ENCODE measurements around the gene TAOK1. TPM values are rescaled to one million over a fixed set of nuclear protein-coding genes. Genes with fewer than 3 reads are reported as not detected.
A peak's percentile ranks its signal among the peaks of the same experiment; 100 is the strongest.

Gene TAOK1
- total RNA-seq, 1 experiment from 2014 or later: 56.3 TPM

- Histone ChIP-seq H3K36me3 (ENCODE audit: control insufficient read depth in 1 of 2, insufficient read depth in 2 of 2, low read length in 2 of 2) (no peaks in the 10 kb centered on the region), H3K4me2 (ENCODE audit: low read length) (peak overlapping the region; percentile 91), H3K9ac (ENCODE audit: low read length) (peak overlapping the region; percentile 84), H3K27me3 (ENCODE audit: insufficient read depth, low read length) (no peaks in the 10 kb centered on the region), H2AFZ (ENCODE audit: low read depth, low read length, poor library complexity, severe bottlenecking) (peak overlapping the region; percentile 74), H3K27ac (ENCODE audit: low read depth, low read length) (peak overlapping the region; percentile 94), H3K9me2 (ENCODE audit: insufficient read depth) (no peaks in the 10 kb centered on the region), H3K4me1 (ENCODE audit: control insufficient read depth in 1 of 2, insufficient read depth in 2 of 2, low read length in 2 of 2) (peaks cover 36 to 70% of the 10 kb centered on the region in 2 experiments), H3K9me3 (ENCODE audit: control insufficient read depth in 1 of 2, insufficient read depth in 1 of 2, low read depth in 1 of 2, low read length in 2 of 2) (no peaks in the 10 kb centered on the region), H3K4me3 (replicated peaks in 1 of 2; ENCODE audit: low read depth in 1 of 2, low read length in 2 of 2) (peak overlapping the region; percentile 66), H4K20me1 (ENCODE audit: insufficient read depth) (no peaks in the 10 kb centered on the region), H3K79me2 (ENCODE audit: insufficient read depth, low read length) (peaks cover 55% of the 10 kb centered on the region)
- intact Hi-C loops (cut with micrococcal nuclease): loop anchor here (1.0 to 10.0 kb wide), 2 partner anchors 220 to 446 kb away; no protein-coding TSS in a partner anchor
- ATAC-seq (peak; percentile 7), DNase-seq (ENCODE audit: low read depth, low spot score) (peak; percentile 13)
- CTCF ChIA-PET: interaction anchor here (0.6 to 3.4 kb wide), 10 partner anchors 11 to 467 kb away, joined by 3 to 57 read pairs (median 10); partner anchors contain the start of genes ABHD15 and TP53I13
- POLR2A ChIA-PET: interaction anchor here (0.7 to 1.0 kb wide), 2 partner anchors 24 to 221 kb away, joined by 3 read pairs; partner anchors contain the start of gene ABHD15
- RAD21 ChIA-PET (ENCODE audit: low non-redundant PET in 1 of 2, low total read pairs in 2 of 2, uncharacterized antibody in 2 of 2, unreplicated experiment in 2 of 2): no interaction called here
- TF ChIP-seq REST (IDR thresholded peaks at IDR 0.05; ENCODE audit: low read depth) (no peak), MAX (IDR thresholded peaks at IDR 0.05) (peak; percentile 76), SIN3A (IDR thresholded peaks at IDR 0.05; ENCODE audit: low read depth) (0 out of 2 replicates have a peak, but pooled peaks have one; percentile 38), YY1 (IDR thresholded peaks at IDR 0.05; ENCODE audit: extremely low read depth, insufficient replicate concordance, low read depth, low read length) (no peak), CTCF (IDR thresholded peaks at IDR 0.05 in 2 of 3, conservative IDR thresholded peaks at IDR 0.05 in 1 of 3; ENCODE audit: borderline replicate concordance in 1 of 3, insufficient read depth in 1 of 3, low read depth in 2 of 3, low read length in 2 of 3) (no peak), ZBTB33 (IDR thresholded peaks at IDR 0.05; ENCODE audit: extremely low read depth, insufficient replicate concordance, low read length) (no peak), EZH2 (IDR thresholded peaks at IDR 0.05) (no peak), POLR2AphosphoS5 (IDR thresholded peaks at IDR 0.05; ENCODE audit: low read depth, low read length) (peak; percentile 44; the same call in 1 of the 2 replicates), ZFX (IDR thresholded peaks at IDR 0.05) (no peak), ELF1 (IDR thresholded peaks at IDR 0.05; ENCODE audit: borderline replicate concordance, low read depth) (no peak), RAD21 (IDR thresholded peaks at IDR 0.05; ENCODE audit: low read depth) (no peak), EGR1 (IDR thresholded peaks at IDR 0.05; ENCODE audit: low read depth) (peak; percentile 60), SRF (IDR thresholded peaks at IDR 0.05; ENCODE audit: low read depth) (no peak), EZH2phosphoT487 (IDR thresholded peaks at IDR 0.05; ENCODE audit: borderline replicate concordance) (no peak)
- BruUV-seq (replicated peaks): no TSS peak
Measured at GRCh38 chr17:29590411-29591145, 200.4 kb downstream of the TAOK1 start.

Measured in HCT116 (cell line).